GM18870 (cell line): ENCODE measurements around the gene TOR4A.
"Not testable (repeated sequence)": the region's sequence is repeated elsewhere in the genome, so short reads cannot be mapped to it uniquely, and the experiment has no call there.

Experiments
- ATAC-seq: cut with Tn5 transposase; IDR thresholded peaks from one replicate; pipeline ENCODE4 v1.9.1; 2021; ENCODE audit warnings: moderate library complexity; ENCODE audit not compliant: unreplicated experiment

TOR4A gene

GRCh38 chr9:137315581-137316011, 38.1 kb downstream of the TOR4A start:
- ATAC-seq = no peak

DNA sequence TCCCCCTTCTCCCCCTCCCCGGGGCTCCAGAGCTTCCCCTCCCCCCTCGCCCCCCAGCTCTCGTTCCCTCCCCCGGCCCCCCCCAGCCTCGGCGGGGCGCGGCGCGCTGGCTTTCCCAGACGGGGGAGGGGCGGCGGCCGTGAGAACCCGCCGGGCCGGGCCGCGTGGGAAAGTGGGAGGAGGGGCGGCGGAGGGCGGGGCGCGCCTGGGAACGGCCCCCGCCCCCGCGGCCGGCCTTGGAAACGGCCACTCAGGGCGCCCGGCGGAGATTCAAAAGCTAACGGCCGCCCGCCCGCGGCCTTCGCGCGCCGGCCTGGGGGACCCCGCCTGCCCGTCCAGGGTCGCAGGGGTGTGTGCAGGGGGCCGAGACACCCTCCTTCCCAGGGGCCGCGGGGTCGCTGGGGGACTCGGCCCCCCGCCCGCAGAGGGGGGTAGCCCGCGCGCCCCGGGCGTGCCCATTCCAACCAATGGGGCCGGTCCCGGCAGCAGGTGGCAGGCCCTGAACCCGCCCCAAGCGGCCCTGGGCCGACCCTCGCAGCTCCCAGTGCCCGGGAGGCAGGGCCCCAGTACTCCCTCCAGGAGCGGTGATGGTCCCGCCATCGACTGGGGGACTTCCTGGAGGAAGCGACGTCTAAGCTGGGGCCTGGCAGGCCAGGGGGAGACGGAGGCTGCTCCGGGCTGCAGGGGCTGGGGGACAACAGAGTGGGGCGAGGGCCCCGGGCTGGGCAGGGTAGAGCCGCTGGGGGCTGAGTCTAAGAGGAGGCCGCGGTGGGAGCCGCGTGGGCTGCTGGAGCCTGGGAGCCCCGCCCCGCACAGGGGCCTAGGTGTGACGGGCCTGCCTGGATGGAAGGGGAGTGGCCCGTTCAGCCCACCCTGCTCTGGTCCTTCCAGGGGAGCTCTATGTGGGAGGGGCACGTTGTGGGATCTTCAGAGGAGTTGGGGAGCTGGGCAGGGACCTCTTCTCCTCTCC, 38.8 kb downstream of the TOR4A start:
- no peak for ATAC-seq

GRCh38 chr9:137317021-137317717, 39.6 kb downstream of the TOR4A start:
- no peak for ATAC-seq

GRCh38 chr9:137317718-137318511, 40.4 kb downstream of the TOR4A start:
- ATAC-seq = no peak

DNA sequence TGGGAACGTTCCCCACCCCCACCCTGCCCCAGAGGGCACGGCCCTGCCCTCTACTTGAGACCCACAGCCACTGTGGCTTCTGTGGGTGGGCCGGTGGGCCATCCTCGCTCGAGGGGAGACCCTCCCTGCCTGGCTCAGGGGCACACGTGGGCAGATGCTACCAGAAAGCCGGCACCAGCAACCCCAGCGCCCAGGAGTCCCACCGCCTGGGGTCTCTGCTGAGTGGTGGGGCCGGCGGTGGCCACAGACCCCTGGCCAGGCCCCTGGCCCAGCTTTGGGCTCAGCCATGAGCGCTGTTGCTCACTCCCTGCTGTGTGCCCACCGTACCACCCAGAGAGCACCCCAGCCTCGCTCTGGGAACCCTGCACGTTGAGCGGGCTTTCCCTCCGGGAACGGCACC, 41.1 kb downstream of the TOR4A start:
- no peak for ATAC-seq

DNA sequence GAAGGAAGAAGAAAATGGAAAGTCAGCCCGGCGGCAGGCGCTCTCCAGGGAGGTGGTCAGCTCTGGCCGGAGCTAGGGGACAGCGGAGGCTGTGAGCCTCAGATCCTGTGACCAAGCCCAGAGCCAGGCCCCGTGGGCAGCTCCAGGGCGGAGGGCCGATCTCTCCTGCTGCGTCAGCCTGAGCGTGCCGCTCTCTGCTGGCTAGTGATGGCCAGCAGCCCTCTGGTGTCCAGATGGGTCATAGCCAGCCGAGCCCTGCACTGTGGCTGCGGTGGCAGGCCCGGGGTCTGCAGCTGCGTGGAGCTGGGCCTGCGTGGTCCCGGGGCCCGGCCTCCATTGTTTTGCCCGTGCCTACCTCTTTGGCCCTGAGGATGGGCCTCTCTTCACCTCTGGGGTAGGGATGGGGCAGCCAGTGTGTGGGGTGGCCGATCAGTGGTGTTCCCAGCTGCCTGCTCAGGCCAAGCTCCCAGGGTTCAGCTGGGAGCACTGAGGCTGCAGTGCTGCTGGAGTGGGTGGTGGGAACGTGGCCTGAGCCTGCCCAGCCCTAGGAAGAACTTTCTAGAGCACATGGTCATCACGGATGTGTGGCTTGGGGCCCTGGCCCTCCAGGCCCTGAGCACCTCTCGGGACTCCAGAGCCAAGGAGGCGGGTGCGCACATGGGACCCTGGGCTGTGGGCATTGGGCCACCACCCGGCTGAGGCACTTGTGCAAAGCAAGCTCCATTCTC, 41.6 kb downstream of the TOR4A start:
- no peak for ATAC-seq

GRCh38 chr9:137319739-137320551, 42.4 kb downstream of the TOR4A start:
- ATAC-seq = no peak

DNA sequence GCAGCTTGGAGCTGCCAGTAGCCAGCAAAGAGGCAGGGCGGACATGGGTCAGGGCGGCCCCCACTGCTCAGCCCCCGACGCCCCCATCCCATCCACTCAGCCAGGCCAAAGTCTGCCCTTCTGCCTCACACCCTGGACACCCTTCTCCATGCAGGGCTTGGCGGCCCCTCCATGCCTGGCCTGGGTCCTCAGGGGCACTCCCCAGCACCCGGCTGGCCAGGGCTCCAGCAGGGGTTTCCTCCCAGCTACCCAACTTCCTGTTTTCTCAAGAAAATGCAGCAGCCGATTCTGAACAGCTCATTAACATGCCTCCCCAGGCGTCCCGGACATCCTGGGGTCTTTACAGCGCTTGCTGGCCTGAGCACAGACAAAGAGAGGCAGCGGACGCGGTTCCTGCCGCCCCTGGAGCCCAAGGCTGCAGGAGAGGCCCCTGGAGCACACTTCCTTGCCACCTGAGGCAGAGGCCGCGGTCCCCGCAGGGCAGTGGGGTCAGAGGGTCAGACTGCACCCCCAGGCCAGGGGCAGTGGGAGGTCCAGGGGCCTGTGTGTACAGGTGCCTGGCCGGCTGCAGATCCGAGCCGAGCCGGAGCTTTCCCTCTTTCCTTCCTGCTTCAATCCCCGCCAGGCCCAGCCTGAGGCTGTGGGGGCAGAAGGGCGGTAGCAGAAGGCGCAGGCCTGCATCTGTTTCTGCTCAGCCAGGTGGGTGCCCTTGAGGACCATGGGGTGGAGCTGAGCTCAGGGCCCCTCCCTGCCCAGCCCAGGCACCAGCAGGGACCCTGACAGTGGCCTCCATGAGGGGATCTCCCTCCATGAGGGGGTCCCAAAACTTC, 43.2 kb downstream of the TOR4A start:
- ATAC-seq = no peak

DNA sequence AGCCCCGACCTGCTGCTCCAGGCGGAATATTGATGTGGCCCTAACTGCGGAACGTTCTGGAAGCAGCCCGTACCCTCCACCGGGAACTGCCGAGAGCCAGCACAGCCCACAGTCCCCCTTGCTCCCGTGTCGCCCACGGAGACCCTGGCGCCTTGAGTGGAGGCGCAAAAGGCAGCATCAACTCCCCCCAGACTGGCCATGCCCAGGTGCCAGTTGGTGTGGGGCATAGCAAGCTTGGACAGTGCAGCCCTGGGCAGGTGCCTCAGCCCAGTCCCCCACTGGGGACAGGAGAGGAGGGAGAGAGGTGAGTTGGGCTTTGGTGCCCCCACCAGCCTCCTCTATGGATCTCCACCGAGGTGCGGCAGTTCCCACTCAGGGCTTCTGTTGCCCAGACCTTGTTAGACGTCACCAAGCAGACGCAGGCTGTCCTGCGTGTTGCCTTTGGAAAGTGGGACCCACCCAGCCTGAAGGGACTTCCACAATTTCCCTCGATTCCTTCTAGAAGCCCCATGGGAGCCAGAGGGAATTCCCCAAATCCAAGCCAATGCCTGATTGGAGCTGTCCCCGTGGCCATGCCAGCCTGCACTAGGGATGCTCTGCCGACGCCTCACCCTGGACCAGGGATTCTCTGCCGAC, 44.3 kb downstream of the TOR4A start:
- ATAC-seq = no peak

DNA sequence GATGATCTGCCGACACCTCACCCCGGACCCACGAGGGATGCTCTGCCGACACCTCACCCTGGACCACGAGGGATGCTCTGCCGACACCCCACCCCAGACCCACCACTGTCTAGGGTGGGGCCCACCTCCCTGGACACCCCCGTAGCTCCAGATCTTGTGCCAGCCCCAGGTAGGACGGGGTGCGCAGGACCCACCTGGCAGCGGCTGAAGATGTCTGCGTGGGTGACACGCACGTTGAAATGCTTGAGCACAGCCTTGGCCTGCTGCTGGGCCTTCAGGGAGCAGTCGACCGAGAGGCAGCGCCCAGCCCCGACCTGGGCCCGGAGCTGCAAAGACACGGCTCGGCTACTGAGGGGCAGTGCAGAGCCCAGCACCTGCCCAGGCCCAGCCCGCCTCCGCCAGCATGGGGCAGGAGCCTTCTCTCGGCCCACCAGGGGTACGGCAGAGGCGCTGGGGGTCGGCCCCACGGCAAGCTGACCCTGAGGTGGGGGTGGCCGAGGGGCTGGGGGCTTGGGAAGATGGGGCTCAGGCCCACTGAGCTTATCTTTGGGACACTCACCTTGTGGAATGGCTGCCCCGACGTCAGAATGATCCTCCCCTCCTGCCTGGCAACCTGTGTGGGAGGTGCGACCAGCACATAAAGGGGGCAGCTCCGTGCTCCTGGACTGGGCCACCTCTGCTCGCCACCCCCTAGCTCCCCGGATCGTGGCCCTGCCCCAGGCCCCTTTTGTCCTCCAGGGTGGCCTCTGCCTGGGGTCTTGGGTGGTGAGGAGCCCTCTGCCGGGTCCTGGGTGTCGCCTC, 46.2 kb downstream of the TOR4A start:
- ATAC-seq = no peak

DNA sequence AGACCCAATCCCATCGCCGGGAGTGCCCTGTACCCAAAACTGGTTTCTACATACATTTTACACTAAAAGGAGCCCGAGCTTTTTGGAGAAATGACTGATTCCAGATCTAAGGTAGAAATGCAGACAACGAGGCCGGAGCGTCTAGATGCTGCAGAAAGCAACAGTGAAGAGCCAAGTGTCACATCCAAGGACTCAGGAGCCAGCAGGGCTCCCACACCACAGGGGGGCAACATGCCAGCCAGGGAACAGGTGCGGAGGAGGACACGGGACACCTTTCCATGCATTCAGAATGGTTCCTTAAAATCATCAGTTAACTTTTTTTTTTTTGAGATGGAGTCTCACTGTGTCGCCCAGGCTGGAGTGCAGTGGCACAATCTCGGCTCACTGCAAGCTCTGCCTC, 47.6 kb downstream of the TOR4A start:
- ATAC-seq = no peak

GRCh38 chr9:137325799-137326198, 48.3 kb downstream of the TOR4A start:
- ATAC-seq = no peak

DNA sequence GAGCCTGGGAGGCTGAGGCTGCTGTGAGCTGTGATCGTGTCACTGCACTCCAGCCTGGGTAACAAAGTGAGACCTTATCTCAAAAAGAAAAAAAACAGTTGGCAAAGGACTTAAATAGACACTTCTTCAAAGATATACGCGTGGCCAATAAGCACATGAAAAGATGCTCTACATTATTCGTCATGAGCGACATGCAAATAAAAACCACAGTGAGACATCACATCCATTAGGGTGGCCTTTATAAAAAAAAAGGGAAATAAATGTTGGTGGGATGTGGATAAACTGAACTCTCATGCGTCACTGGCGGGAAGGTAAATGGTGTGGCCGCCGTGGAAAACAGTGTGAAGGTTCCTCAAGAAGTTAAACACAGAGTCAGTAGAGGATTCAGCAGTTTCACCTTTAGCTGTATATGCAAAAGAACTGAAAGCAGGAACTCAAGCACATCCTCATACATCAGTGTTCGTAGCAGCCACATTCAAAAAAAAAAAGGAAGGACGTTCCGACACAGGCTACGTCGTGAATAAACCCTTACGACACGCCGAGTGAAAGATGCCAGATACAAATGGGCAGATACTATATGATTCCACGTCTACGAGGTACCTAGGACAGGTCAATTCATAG, 49.0 kb downstream of the TOR4A start:
- no peak for ATAC-seq

DNA sequence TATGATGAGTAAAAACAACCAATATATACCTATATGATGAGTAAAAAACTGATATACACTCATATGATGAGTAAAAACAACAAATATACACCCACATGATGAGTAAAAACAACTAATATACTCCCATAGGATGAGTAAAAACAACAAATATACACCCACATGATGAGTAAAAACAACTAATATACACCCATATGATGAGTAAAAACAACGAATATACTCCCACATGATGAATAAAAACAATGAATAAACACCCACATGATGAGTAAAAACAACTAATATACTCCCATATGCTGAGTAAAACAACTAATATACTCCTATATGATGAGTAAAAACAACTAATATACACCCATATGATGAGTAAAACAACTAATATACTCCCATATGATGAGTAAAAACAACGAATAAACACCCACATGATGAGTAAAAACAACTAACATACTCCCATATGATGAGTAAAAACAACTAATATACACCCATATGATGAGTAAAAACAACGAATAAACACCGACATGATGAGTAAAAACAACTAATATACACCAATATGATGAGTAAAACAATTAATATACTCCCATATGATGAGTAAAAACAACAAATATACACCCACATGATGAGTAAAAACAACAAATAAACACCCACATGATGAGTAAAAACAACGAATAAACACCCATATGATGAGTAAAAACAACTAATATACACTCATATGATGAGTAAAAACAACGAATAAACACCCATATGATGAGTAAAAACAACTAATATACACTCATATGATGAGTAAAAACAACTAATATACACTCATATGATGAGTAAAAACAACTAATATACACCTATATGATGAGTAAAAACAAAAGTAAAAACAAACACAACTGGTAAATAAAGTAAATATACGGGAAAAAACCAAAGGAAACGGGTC, 50.4 kb downstream of the TOR4A start:
- not testable (repeated sequence) for ATAC-seq

DNA sequence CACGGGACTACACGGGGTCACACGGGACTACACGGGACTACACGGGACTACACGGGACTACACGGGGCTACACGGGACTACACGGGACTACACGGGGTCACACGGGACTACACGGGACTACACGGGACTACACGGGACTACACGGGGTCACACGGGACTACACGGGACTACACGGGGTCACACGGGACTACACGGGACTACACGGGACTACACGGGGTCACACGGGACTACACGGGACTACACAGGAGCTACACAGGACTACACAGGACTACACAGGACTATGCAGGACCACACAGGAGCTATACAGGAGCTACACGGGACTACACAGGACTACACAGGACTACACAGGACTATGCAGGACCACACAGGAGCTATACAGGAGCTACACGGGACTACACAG, 52.1 kb downstream of the TOR4A start:
- not testable (repeated sequence) for ATAC-seq

DNA sequence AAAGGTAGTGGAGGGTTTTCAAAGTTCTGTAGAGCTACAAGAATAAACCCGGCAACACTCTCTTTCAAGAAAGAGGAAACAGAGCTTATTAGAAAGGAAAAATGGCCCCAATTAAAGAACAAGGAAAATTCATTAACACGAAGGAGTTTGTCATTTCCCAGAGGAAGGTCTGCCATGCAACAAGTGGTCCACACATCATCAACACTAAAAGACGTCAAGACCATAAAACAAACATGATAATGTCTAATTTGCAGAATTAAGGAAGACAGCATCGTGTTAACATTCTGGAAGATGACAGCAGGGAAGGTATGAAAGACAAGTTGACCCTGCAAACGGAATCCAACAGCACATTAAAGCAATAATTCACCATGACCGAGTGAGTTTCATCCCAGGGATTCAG, 53.2 kb downstream of the TOR4A start:
- ATAC-seq = no peak
